ENCODE results near the gene PAQR4. TPM values are rescaled to one million over a fixed set of nuclear protein-coding genes. Genes with fewer than 3 reads are reported as not detected.
A peak's percentile ranks its signal among the peaks of the same experiment; 100 is the strongest.

Gene PAQR4
- total and polyA plus RNA-seq, 2 of the 13 experiments (the other 11 are each of a cell fraction or from before 2014, with no cell fraction given) = 15.9 to 24.8 TPM

GRCh38 chr16:3003582-3004270, 34.6 kb downstream of the PAQR4 start (continued):
- TF ChIP-seq ZNF451 (CRISPR knock-in tag; IDR thresholded peaks at IDR 0.05) (peak; percentile 25; the same call in 1 of the 2 replicates), MEIS1 (CRISPR knock-in tag; IDR thresholded peaks at IDR 0.05; ENCODE audit: borderline replicate concordance) (peak; percentile 93; the same call in 1 of the 2 replicates), SP4 (CRISPR knock-in tag; IDR thresholded peaks at IDR 0.05) (peak; percentile 84), ZNF598 (CRISPR knock-in tag; IDR thresholded peaks at IDR 0.05; ENCODE audit: borderline replicate concordance) (peak; percentile 44; the same call in 1 of the 2 replicates), ELF1 (CRISPR knock-in tag; IDR thresholded peaks at IDR 0.05) (peak; percentile 48; the same call in 1 of the 2 replicates), STAT6 (CRISPR knock-in tag; IDR thresholded peaks at IDR 0.05; ENCODE audit: borderline replicate concordance) (no peak), ZNF891 (CRISPR knock-in tag; IDR thresholded peaks at IDR 0.05) (no peak), ZNF703 (CRISPR knock-in tag; IDR thresholded peaks at IDR 0.05; ENCODE audit: borderline replicate concordance) (no peak), ARNT2 (CRISPR knock-in tag; IDR thresholded peaks at IDR 0.05; ENCODE audit: low read depth) (peak; percentile 30; the same call in 1 of the 2 replicates), FOXP4 (CRISPR knock-in tag; IDR thresholded peaks at IDR 0.05) (peak; percentile 29; the same call in 1 of the 2 replicates), TEAD2 (CRISPR knock-in tag; IDR thresholded peaks at IDR 0.05) (no peak), KAT7 (CRISPR knock-in tag; IDR thresholded peaks at IDR 0.05; ENCODE audit: borderline replicate concordance) (no peak), HDAC2 (CRISPR knock-in tag; IDR thresholded peaks at IDR 0.05) (peak; percentile 76), MXD3 (CRISPR knock-in tag; IDR thresholded peaks at IDR 0.05) (0 out of 2 replicates have a peak, but pooled peaks have one; percentile 43), ZNF558 (CRISPR knock-in tag; IDR thresholded peaks at IDR 0.05; ENCODE audit: borderline replicate concordance) (no peak), TRIM22 (IDR thresholded peaks at IDR 0.05) (no peak), MAZ (IDR thresholded peaks at IDR 0.05; ENCODE audit: borderline replicate concordance, low read depth, low read length) (peak; percentile 36; the same call in 1 of the 2 replicates), MAZ (CRISPR knock-in tag; IDR thresholded peaks at IDR 0.05; ENCODE audit: low read depth) (peak; percentile 85), ZNF556 (CRISPR knock-in tag; IDR thresholded peaks at IDR 0.05; ENCODE audit: borderline replicate concordance) (no peak), ZBTB8A (CRISPR knock-in tag; IDR thresholded peaks at IDR 0.05; ENCODE audit: borderline replicate concordance, low read depth) (no peak), SALL1 (CRISPR knock-in tag; IDR thresholded peaks at IDR 0.05) (peak; percentile 83), KLF6 (CRISPR knock-in tag; IDR thresholded peaks at IDR 0.05) (0 out of 2 replicates have a peak, but pooled peaks have one; percentile 39), TBX2 (CRISPR knock-in tag; IDR thresholded peaks at IDR 0.05; ENCODE audit: borderline replicate concordance) (peak; percentile 71), DNMT1 (CRISPR knock-in tag; IDR thresholded peaks at IDR 0.05) (no peak)
